Neutrophil (primary cell): ENCODE data around the gene PLIN4.

Experiments
- H3K27ac ChIP-seq: fragments of 200-600 bp; sonication (generic); 2 replicates; pipeline ENCODE4 v1.5.1; 2016; ENCODE audit warnings: mild to moderate bottlenecking, moderate library complexity
- H3K27me3 ChIP-seq: fragments of 200-600 bp; sonication (generic); 2 replicates; pipeline ENCODE4 v1.6.0; 2016; ENCODE audit warnings: mild to moderate bottlenecking
- H3K36me3 ChIP-seq: fragments of 200-600 bp; sonication (generic); 2 replicates; pipeline ENCODE4 v1.5.1; 2017
- H3K4me1 ChIP-seq, 2 experiments: fragments of 200-600 bp in 1 of 2; sonication (generic) in 1 of 2; 1 replicate in 1 of 2; 2 replicates in 1 of 2; pipeline versions ENCODE4 v1.5.1 to v1.6.1; 2013 to 2016; ENCODE audit warnings: low read depth in 1 of 2, low read length in 1 of 2, mild to moderate bottlenecking in 1 of 2, moderate library complexity in 1 of 2; ENCODE audit not compliant: control insufficient read depth in 1 of 2, insufficient read depth in 1 of 2
- H3K4me3 ChIP-seq, 2 experiments: fragments of 200-600 bp in 1 of 2; sonication (generic) in 1 of 2; 1 replicate in 1 of 2; 2 replicates in 1 of 2; pipeline ENCODE4 v1.5.1; 2013 to 2016; ENCODE audit warnings: low read depth in 1 of 2, low read length in 1 of 2, mild to moderate bottlenecking in 1 of 2, moderate library complexity in 1 of 2
- H3K9me3 ChIP-seq: fragments of 200-600 bp; sonication (generic); 2 replicates; pipeline ENCODE4 v1.5.1; 2016
- CTCF ChIP-seq: fragments of 200-600 bp; sonication (generic); IDR thresholded peaks from 2 replicates; pipeline ENCODE4 v1.5.1; 2016; ENCODE audit warnings: antibody characterized with exemption

Gene PLIN4

GRCh38 chr19:4541114-4541805, 23.0 kb upstream of the PLIN4 start:
- Histone ChIP-seq H3K36me3 (peaks cover 23% of the 10 kb centered on the region), H3K4me1 (peaks cover 80 to 92% of the 10 kb centered on the region in 2 experiments), H3K9me3 (no peaks in the 10 kb centered on the region), H3K4me3 (peak overlapping the region; percentile 97 to 100), H3K27ac (peak overlapping the region; percentile 95), H3K27me3 (no peaks in the 10 kb centered on the region)
- TF ChIP-seq CTCF, result no peak

GRCh38 chr19:4539693-4540581, 21.7 kb upstream of the PLIN4 start, which contains the start of gene LRG1:
Gene LRG1 (minus strand): TSS chr19:4540036. CDS start chr19:4540013, 23 bp downstream.
- Histone ChIP-seq H3K27me3 (no peaks in the 10 kb centered on the region), H3K27ac (peak within 1 kb of the TSS; percentile 95), H3K36me3 (peaks cover 24% of the 10 kb centered on the region), H3K9me3 (no peaks in the 10 kb centered on the region), H3K4me1 (peaks cover 86 to 100% of the 10 kb centered on the region in 2 experiments), H3K4me3 (peak within 1 kb of the TSS; percentile 97 to 100)
- TF ChIP-seq CTCF, result no peak

- H3K4me1 ChIP-seq, result peaks cover 87 to 100% of the 10 kb centered on the region in 2 experiments
- H3K9me3 ChIP-seq, result no peaks in the 10 kb centered on the region
- H3K27me3 ChIP-seq, result no peaks in the 10 kb centered on the region
- peaks cover 24% of the 10 kb centered on the region for H3K36me3 ChIP-seq
- TF ChIP-seq CTCF, result no peak
- peak overlapping the region; percentile 95 for H3K27ac ChIP-seq
- H3K4me3 ChIP-seq, result peak overlapping the region; percentile 97 to 100
These were observed 20.9 kb upstream of the PLIN4 start for GRCh38 chr19:4539169-4539692.

- peaks cover 89 to 97% of the 10 kb centered on the region in 2 experiments for H3K4me1 ChIP-seq
- H3K4me3 ChIP-seq, result peak overlapping the region; percentile 97 to 100
- no peaks in the 10 kb centered on the region for H3K27me3 ChIP-seq
- H3K36me3 ChIP-seq, result peaks cover 24% of the 10 kb centered on the region
- TF ChIP-seq CTCF, result no peak
- peak overlapping the region; percentile 95 for H3K27ac ChIP-seq
- no peaks in the 10 kb centered on the region for H3K9me3 ChIP-seq
These were observed 20.3 kb upstream of the PLIN4 start for GRCh38 chr19:4538601-4538954.

GRCh38 chr19:4537953-4538600, 19.8 kb upstream of the PLIN4 start:
- H3K27ac ChIP-seq, result peak overlapping the region; percentile 95
- H3K4me3 ChIP-seq, result peak overlapping the region; percentile 97 to 100
- H3K36me3 ChIP-seq, result peaks cover 24% of the 10 kb centered on the region
- no peak for TF ChIP-seq CTCF
- H3K4me1 ChIP-seq, result peaks cover 89 to 92% of the 10 kb centered on the region in 2 experiments
- H3K27me3 ChIP-seq, result no peaks in the 10 kb centered on the region
- H3K9me3 ChIP-seq, result no peaks in the 10 kb centered on the region
